Measurements from ENCODE around the gene GID8.

GID8 gene

GRCh38 chr20:62944746-62945145 is 6.8 kb downstream of the GID8 start:
- no peak for DNase-seq

- DNase-seq: no peak
These were observed 7.9 kb downstream of the GID8 start for GRCh38 chr20:62945771-62946339.

GRCh38 chr20:62946918-62947317 is 9.0 kb downstream of the GID8 start:
- no peak for DNase-seq

GRCh38 chr20:62947532-62948300 is 9.8 kb downstream of the GID8 start:
- no peak for DNase-seq

GRCh38 chr20:62949153-62949821 is 11.3 kb downstream of the GID8 start:
- DNase-seq: no peak

GRCh38 chr20:62949962-62950361 is 12.0 kb downstream of the GID8 start:
- no peak for DNase-seq

GRCh38 chr20:62950741-62951140 is 12.8 kb downstream of the GID8 start:
- DNase-seq: no peak

GRCh38 chr20:62951143-62951895 is 13.4 kb downstream of the GID8 start:
- DNase-seq: no peak

- no peak for DNase-seq
These were observed 14.0 kb downstream of the GID8 start for GRCh38 chr20:62951896-62952372.

- DNase-seq: peak; percentile 66
These were observed 14.5 kb downstream of the GID8 start, which contains the start of gene SLC17A9 for GRCh38 chr20:62952373-62952967. TSS of gene SLC17A9 (plus strand) at chr20:62952709. CDS start at chr20:62952831, 122 bp downstream.

GRCh38 chr20:62952968-62953838 is 15.3 kb downstream of the GID8 start:
- no peak for DNase-seq

GRCh38 chr20:62953839-62954703 is 16.1 kb downstream of the GID8 start:
- DNase-seq: peak; percentile 64

GRCh38 chr20:62955519-62956386 is 17.8 kb downstream of the GID8 start:
- no peak for DNase-seq

GRCh38 chr20:62956387-62957135 is 18.6 kb downstream of the GID8 start:
- no peak for DNase-seq

GRCh38 chr20:62957136-62958117 is 19.5 kb downstream of the GID8 start:
- no peak for DNase-seq

GRCh38 chr20:62958388-62959100 is 20.6 kb downstream of the GID8 start:
- no peak for DNase-seq

All from activated CD4-positive, alpha-beta T cell treated with anti-CD3 and anti-CD28 coated beads for 48 hours (primary cell).